Choroid plexus epithelial cell (primary cell): ENCODE results near the gene FNIP2.
"Not testable (repeated sequence)": the region's sequence is repeated elsewhere in the genome, so short reads cannot be mapped to it uniquely, and the experiment has no call there.

Experiments used
- DNase-seq: peaks from one replicate; pipeline ENCODE4 v3.0.0-alpha.2; 2010; ENCODE audit warnings: low read depth
- H3K4me3 ChIP-seq: 2 replicates; pipeline ENCODE4 v1.5.1; 2011; ENCODE audit warnings: low read depth, mild to moderate bottlenecking, control low read depth, low read length, moderate library complexity
- CTCF ChIP-seq: conservative IDR thresholded peaks from 2 replicates; pipeline ENCODE4 v1.5.1; 2011; ENCODE audit warnings: low read depth, mild to moderate bottlenecking, control low read depth, inconsistent platforms, low read length, moderate library complexity

The FNIP2 gene

GRCh38 chr4:158754385-158755180, 14.2 kb upstream of the FNIP2 start:
- H3K4me3 ChIP-seq: no peak overlapping the region
- TF ChIP-seq CTCF: no peak
- DNase-seq: peak; percentile 56

DNA sequence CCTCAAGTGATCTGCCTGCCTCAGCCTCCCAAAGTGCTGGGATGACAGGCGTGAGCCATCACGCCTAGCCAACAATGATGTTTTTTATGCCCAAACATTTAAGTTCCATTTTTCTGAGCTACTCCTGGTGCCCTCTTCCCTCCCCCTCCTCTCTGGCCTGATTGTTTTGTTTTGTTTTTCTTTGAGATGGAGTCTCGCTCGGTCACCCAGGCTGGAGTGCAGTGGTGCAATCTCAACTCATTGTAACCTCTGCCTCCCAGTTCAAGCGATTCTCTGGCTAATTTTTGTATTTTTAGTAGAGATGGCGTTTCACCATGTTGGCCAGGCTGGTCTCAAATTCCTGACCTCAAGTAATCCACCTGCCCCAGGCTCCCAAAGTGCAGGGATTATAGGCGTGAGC, 13.0 kb upstream of the FNIP2 start:
- H3K4me3 ChIP-seq, DNase-seq: not testable (repeated sequence)

GRCh38 chr4:158756588-158756987, 12.2 kb upstream of the FNIP2 start:
- no peak for DNase-seq
- H3K4me3 ChIP-seq: no peak overlapping the region
- no peak for TF ChIP-seq CTCF

DNA sequence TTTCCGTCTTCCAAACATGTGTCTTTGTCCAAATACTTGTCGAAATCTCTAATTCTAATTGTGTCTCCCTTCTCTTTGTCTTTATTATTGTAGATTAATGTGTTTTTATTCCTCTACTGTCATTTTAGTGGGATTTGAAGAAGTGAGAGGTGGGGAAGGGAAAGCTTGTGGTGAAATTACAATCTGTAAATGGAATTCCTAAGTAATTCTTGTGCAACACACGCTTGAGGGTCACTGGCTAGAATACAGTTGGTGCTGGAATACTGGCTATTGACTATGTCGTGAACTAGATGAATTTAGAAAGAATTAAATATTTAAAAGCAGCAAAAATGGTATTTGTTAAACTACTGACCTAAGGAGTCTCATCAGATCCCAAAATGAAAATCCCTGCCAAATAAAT, 10.7 kb upstream of the FNIP2 start:
- no peak for TF ChIP-seq CTCF
- H3K4me3 ChIP-seq: no peak overlapping the region
- peak; percentile 43 for DNase-seq

- no peak for DNase-seq
- H3K4me3 ChIP-seq: no peak overlapping the region
- no peak for TF ChIP-seq CTCF
These were observed 10.1 kb upstream of the FNIP2 start for GRCh38 chr4:158758703-158759102.

DNA sequence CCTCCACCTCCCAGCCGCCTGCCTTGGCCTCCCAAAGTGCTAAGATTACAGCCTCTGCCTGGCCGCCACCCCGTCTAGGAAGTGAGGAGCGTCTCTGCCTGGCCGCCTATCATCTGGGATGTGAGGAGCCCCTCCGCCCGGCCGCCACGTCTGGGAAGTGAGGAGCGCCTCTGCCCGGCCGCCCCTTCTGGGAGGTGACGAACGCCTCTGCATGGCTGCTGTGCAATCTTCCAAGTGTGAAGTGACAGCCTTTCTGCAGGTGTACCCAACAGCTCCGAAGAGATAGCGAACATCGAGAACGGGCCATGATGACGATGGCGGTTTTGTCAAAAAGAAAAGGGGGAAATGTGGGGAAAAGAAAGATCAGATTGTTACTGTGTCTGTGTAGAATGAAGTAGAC, 9.3 kb upstream of the FNIP2 start:
- DNase-seq, H3K4me3 ChIP-seq: not testable (repeated sequence)

GRCh38 chr4:158760866-158761265, 8.0 kb upstream of the FNIP2 start:
- no peak for DNase-seq
- H3K4me3 ChIP-seq: no peak overlapping the region
- TF ChIP-seq CTCF: no peak

DNA sequence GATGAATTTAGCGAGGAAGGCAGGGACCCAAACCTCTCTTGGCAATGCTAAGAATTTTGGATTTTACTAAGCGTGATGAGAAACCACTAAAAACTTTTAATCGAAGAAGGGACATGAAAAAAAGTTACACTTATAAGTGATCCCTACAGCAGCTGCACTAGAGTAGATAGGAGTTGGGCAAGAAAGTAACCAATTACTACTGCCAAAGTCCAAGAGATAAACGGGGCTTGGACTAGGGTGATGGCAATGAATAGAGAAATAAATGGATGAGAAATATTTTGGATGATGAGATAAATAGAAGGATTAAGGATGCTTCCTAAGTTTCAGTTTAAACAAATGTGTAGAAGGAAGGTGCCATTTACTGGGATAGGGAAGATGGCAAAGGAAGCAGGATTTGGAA, 6.3 kb upstream of the FNIP2 start:
- H3K4me3 ChIP-seq: no peak overlapping the region
- TF ChIP-seq CTCF: no peak
- no peak for DNase-seq
